Testis (tissue), 3 donors: ENCODE results near the gene HRG. TPM values are rescaled to one million over a fixed set of nuclear protein-coding genes. Genes with fewer than 3 reads are reported as not detected.

Experiments used
- DNase-seq: peaks from one replicate; pipeline ENCODE4 v3.0.0-alpha.2; 2019
- H3K27ac ChIP-seq, 2 donors: fragments of 200-600 bp; sonication (generic); one replicate each; pipeline ENCODE4 v1.5.1; 2019
- H3K27me3 ChIP-seq: fragments of 200-600 bp; sonication (generic); one replicate; pipeline ENCODE4 v1.5.1; 2019
- H3K36me3 ChIP-seq: fragments of 200-600 bp; sonication (generic); one replicate; pipeline ENCODE4 v1.5.1; 2017; ENCODE audit warnings: low read depth; ENCODE audit errors: missing control alignments
- H3K4me1 ChIP-seq: fragments of 200-600 bp; sonication (generic); one replicate; pipeline ENCODE4 v1.5.1; 2019
- H3K4me3 ChIP-seq, 2 donors: fragments of 200-600 bp; sonication (generic); one replicate each; pipeline ENCODE4 v1.5.1; 2017 to 2019
- H3K9me3 ChIP-seq: fragments of 200-600 bp; sonication (generic); one replicate; pipeline ENCODE4 v1.5.1; 2017
- POLR2A ChIP-seq: fragments of 450-650 bp; IDR thresholded peaks from one replicate; pipeline ENCODE4 v1.6.1; 2017; ENCODE audit warnings: antibody characterized with exemption, mild to moderate bottlenecking, moderate library complexity
- WGBS, 2 donors: methylation state at CpG; one replicate each; pipeline ENCODE4 v1.1.5; 2018; 5-methylcytosine and 5-hydroxymethylcytosine counted together
- intact Hi-C: fragments of 100-400 bp; cut with DNase I; formaldehyde crosslinking; loops from one replicate; pipeline ENCODE4 v1.15.1; 2023; ENCODE audit warnings: low total_unique reads
- polyA plus RNA-seq: library from polyadenylated mRNA; stranded (reverse); fragments of 350-450 nt; fragmentation: Illumina TruSeq; extraction: RNeasy Lipid Tissue Mini Kit (QIAGEN cat#74804); gene quantifications from one replicate; pipeline ENCODE4 v1.2.3, GENCODE V29; 2014; ENCODE audit warnings: low read depth, low replicate concordance; ENCODE audit not compliant: insufficient read depth
- total RNA-seq, 2 donors: library from RNA; depleted of rRNA; stranded (reverse); fragments of >200 nt; gene quantifications; one replicate each; pipeline ENCODE4 v1.2.3, GENCODE V29; 2016
- TF ChIP-seq, protein P1 (sequence below), 3 experiments: fragments of 450-650 bp in 2 of 3; fragments of 200-600 bp in 1 of 3; sonication (generic) in 1 of 3; IDR thresholded peaks; one replicate each; pipeline ENCODE4 v1.5.1; 2016 to 2019; ENCODE audit warnings: antibody characterized with exemption in 3 of 3, mild to moderate bottlenecking in 2 of 3, moderate library complexity in 1 of 3

Gene HRG
- total and polyA plus RNA-seq, 3 donors from 2014 or later = 0.16 TPM; not detected in 2

DNA sequence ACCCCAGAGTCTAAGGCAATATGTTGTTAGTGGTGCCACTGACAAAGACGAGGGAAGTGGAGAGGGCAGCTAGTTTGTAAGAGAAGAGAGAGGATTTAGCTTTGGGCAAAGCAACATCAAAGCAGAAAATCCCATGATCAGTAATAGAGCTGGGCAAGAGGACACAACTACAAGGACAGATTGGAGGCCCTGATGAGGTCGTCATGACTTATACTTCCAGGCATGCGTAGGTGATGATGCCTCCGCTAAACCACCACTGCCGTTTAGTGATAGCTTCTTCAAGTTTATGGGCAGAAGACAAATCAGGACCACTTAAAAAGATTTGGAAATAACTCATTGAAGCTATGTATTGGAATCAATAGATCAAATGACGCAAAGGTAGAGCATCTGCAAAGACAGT lies 2.6 kb downstream of the HRG start:
- WGBS, 2 donors = 67 to 69% methylated on average over 6 of the region's 6 CpGs
- no peak overlapping the region for H3K27ac ChIP-seq
- H3K9me3 ChIP-seq = no peaks in the 10 kb centered on the region
- H3K4me3 ChIP-seq = no peak overlapping the region
- intact Hi-C loops = no loop called here
- no peak for TF ChIP-seq POLR2A
- TF ChIP-seq, protein P1, sequence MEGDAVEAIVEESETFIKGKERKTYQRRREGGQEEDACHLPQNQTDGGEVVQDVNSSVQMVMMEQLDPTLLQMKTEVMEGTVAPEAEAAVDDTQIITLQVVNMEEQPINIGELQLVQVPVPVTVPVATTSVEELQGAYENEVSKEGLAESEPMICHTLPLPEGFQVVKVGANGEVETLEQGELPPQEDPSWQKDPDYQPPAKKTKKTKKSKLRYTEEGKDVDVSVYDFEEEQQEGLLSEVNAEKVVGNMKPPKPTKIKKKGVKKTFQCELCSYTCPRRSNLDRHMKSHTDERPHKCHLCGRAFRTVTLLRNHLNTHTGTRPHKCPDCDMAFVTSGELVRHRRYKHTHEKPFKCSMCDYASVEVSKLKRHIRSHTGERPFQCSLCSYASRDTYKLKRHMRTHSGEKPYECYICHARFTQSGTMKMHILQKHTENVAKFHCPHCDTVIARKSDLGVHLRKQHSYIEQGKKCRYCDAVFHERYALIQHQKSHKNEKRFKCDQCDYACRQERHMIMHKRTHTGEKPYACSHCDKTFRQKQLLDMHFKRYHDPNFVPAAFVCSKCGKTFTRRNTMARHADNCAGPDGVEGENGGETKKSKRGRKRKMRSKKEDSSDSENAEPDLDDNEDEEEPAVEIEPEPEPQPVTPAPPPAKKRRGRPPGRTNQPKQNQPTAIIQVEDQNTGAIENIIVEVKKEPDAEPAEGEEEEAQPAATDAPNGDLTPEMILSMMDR (IDR thresholded peaks at IDR 0.05) = no peak
- H3K4me1 ChIP-seq = no peaks in the 10 kb centered on the region
- DNase-seq = no peak
- no peaks in the 10 kb centered on the region for H3K27me3 ChIP-seq
- H3K36me3 ChIP-seq = no peaks in the 10 kb centered on the region

- Histone ChIP-seq H3K4me1 (no peaks in the 10 kb centered on the region), H3K27ac (no peak overlapping the region), H3K27me3 (no peaks in the 10 kb centered on the region), H3K4me3 (no peak overlapping the region), H3K9me3 (no peaks in the 10 kb centered on the region), H3K36me3 (no peaks in the 10 kb centered on the region)
- WGBS, 2 donors = 89 to 92% methylated on average over 2 of the region's 2 CpGs
- no peak for DNase-seq
- intact Hi-C loops = no loop called here
- no peak for TF ChIP-seq POLR2A
- TF ChIP-seq, protein P1 (IDR thresholded peaks at IDR 0.05) = no peak
These were observed 3.7 kb downstream of the HRG start for GRCh38 chr3:186669378-186670084.

- Histone ChIP-seq H3K27ac (no peak overlapping the region), H3K4me3 (no peak overlapping the region), H3K36me3 (no peaks in the 10 kb centered on the region), H3K9me3 (no peaks in the 10 kb centered on the region), H3K27me3 (no peaks in the 10 kb centered on the region), H3K4me1 (no peaks in the 10 kb centered on the region)
- no peak for DNase-seq
- intact Hi-C loops = no loop called here
- TF ChIP-seq POLR2A = no peak
- TF ChIP-seq, protein P1 (IDR thresholded peaks at IDR 0.05) = no peak
These were observed 4.3 kb downstream of the HRG start for GRCh38 chr3:186670155-186670554.

DNA sequence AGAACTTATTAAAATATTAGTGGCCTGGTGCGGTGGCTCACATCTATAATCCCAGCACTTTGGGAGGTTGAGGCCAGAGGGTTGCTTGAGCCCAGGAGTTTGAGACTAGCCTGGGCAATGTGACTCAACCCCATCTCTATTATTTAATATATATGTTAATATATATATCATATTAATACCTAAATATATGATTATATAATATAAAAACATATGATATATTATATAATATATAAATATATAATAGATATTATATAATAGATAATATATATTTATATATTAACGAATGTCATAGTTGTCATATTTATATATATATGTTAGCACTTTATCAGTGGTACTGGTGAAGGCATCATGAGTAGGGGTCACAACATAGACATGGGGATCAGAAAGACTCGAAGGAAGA lies 5.2 kb downstream of the HRG start:
- no peak overlapping the region for H3K4me3 ChIP-seq
- no peak overlapping the region for H3K27ac ChIP-seq
- DNase-seq = no peak
- no peaks in the 10 kb centered on the region for H3K4me1 ChIP-seq
- TF ChIP-seq, protein P1 (IDR thresholded peaks at IDR 0.05) = no peak
- no peak for TF ChIP-seq POLR2A
- intact Hi-C loops = no loop called here
- no peaks in the 10 kb centered on the region for H3K9me3 ChIP-seq
- no peaks in the 10 kb centered on the region for H3K27me3 ChIP-seq
- WGBS, 2 donors = 85 to 93% methylated on average over 3 of the region's 3 CpGs
- H3K36me3 ChIP-seq = no peaks in the 10 kb centered on the region

GRCh38 chr3:186678604-186679003 lies 12.8 kb downstream of the HRG start:
- intact Hi-C loops = no loop called here
- no peak for DNase-seq
- H3K9me3 ChIP-seq = no peaks in the 10 kb centered on the region
- no peak overlapping the region for H3K27ac ChIP-seq
- H3K4me1 ChIP-seq = no peaks in the 10 kb centered on the region
- no peak for TF ChIP-seq POLR2A
- TF ChIP-seq, protein P1 (IDR thresholded peaks at IDR 0.05) = no peak
- no peak overlapping the region for H3K4me3 ChIP-seq
- no peaks in the 10 kb centered on the region for H3K27me3 ChIP-seq
- no peaks in the 10 kb centered on the region for H3K36me3 ChIP-seq
